Adrenal gland (tissue), 12 donors: ENCODE results near the gene MMAB. TPM values are rescaled to one million over a fixed set of nuclear protein-coding genes. Genes with fewer than 3 reads are reported as not detected.

Experiments
- DNase-seq, 7 donors: peaks; one replicate each; pipeline ENCODE4 v3.0.0-alpha.2; 2019 to 2020
- H3K27ac ChIP-seq, 5 donors: fragments of 200-600 bp; sonication (generic) in 4 of 5; 1 replicate in 3 of 5; 2 replicates in 2 of 5; pipeline versions ENCODE4 v1.5.1 to v1.8.0; 2016 to 2020; ENCODE audit warnings: mild to moderate bottlenecking in 1 of 5
- H3K27me3 ChIP-seq: fragments of 200-600 bp; 2 replicates; pipeline ENCODE4 v1.8.0; 2021
- H3K36me3 ChIP-seq, 2 donors: fragments of 200-600 bp; replicated peaks in 1 of 2; 1 replicate in 1 of 2; 2 replicates in 1 of 2; pipeline versions ENCODE4 v1.5.1 to v1.8.0; 2018 to 2022
- H3K4me1 ChIP-seq, 2 donors: fragments of 200-600 bp; replicated peaks in 1 of 2; 1 replicate in 1 of 2; 2 replicates in 1 of 2; pipeline versions ENCODE4 v1.5.1 to v1.8.0; 2018 to 2021
- H3K4me3 ChIP-seq, 4 donors: fragments of 200-600 bp; sonication (generic) in 3 of 4; one replicate each; pipeline ENCODE4 v1.5.1; 2016 to 2018
- H3K9me3 ChIP-seq, 3 donors: fragments of 200-600 bp; sonication (generic) in 1 of 3; replicated peaks in 1 of 3; 1 replicate in 2 of 3; 2 replicates in 1 of 3; pipeline versions ENCODE4 v1.5.1 to v1.8.0; 2016 to 2021
- CTCF ChIP-seq, 6 experiments: fragments of 450-650 bp in 4 of 6; fragments of 200-600 bp in 2 of 6; sonication (generic) in 1 of 6; IDR thresholded peaks; 1 replicate in 5 of 6; 2 replicates in 1 of 6; pipeline versions ENCODE4 v1.5.1 to v1.8.0; 2016 to 2021; ENCODE audit warnings: antibody characterized with exemption in 6 of 6, mild to moderate bottlenecking in 2 of 6, moderate library complexity in 1 of 6
- POLR2A ChIP-seq, 2 donors: fragments of 450-650 bp; IDR thresholded peaks; one replicate each; pipeline ENCODE4 v1.6.1; 2017; ENCODE audit warnings: antibody characterized with exemption in 2 of 2, mild to moderate bottlenecking in 2 of 2, moderate library complexity in 1 of 2
- WGBS, 4 donors: extraction: QIAGEN DNeasy Blood & Tissue Kit in 2 of 4; methylation state at CpG; one replicate each; pipeline versions ENCODE4 v1.1.5 to v1.1.7; 2013 to 2017; 5-methylcytosine and 5-hydroxymethylcytosine counted together
- intact Hi-C, 2 donors: fragments of 100-400 bp; cut with DNase I; formaldehyde crosslinking; loops; one replicate each; pipeline versions ENCODE4 v1.14.1 to v1.15.0; 2022 to 2023
- polyA plus RNA-seq, 3 donors: library from polyadenylated mRNA; stranded (reverse); fragments of 200-250 nt in 2 of 3; fragments of 350-450 nt in 1 of 3; fragmentation: Illumina TruSeq in 1 of 3; extraction: RNeasy Lipid Tissue Mini Kit (QIAGEN cat#74804) in 1 of 3; gene quantifications; one replicate each; pipeline ENCODE4 v1.2.3, GENCODE V29; 2013 to 2014
- total RNA-seq, 9 donors: library from RNA; depleted of rRNA in 4 of 9; stranded (reverse); fragments of >200 nt in 4 of 9; fragments of 120-200 nt in 1 of 9; fragmentation: NEBNext Ultra II Directional in 1 of 9; extraction: Animal tissue kit (Norgen Biotek cat#: 25700) in 1 of 9; gene quantifications; one replicate each; pipeline versions ENCODE4 v1.1.0 to v1.2.4, GENCODE V29; 2013 to 2023
- donor health status: healthy with polysubstance abuse.
- donor health status: Bipolar disorder and iron deficiency.
- donor health status: DM: yes; HTN: yes; CAD: no.
- donor health status: DM: no; HTN: no; CAD: no.
- donor health status: DM: no; HTN: no; CAD: no.
- donor health status: DM: yes; HTN: yes; CAD: no.

Gene MMAB
- total and polyA plus RNA-seq, 12 donors = 52.3 to 238 (median 90.0) TPM

GRCh38 chr12:109557805-109558204 lies 15.5 kb downstream of the MMAB start:
- Histone ChIP-seq H3K9me3 (no peaks in the 10 kb centered on the region), H3K27me3 (no peaks in the 10 kb centered on the region), H3K27ac (peak overlapping the region in 1 of 5 donors; percentile 52), H3K36me3 (no peaks in the 10 kb centered on the region), H3K4me1 (peaks cover 0 to 8% of the 10 kb centered on the region in 2 donors), H3K4me3 (no peak overlapping the region)
- TF ChIP-seq CTCF (IDR thresholded peaks at IDR 0.05) (no peak), POLR2A (IDR thresholded peaks at IDR 0.05) (no peak)
- DNase-seq = no peak
- 83 to 85% (median 84%) methylated on average over 9 to 12 of the region's 12 CpGs for WGBS, 4 donors
- intact Hi-C loops = no loop called here

- Histone ChIP-seq H3K4me1 (peaks cover 0 to 8% of the 10 kb centered on the region in 2 donors), H3K9me3 (no peaks in the 10 kb centered on the region), H3K36me3 (no peaks in the 10 kb centered on the region), H3K27me3 (no peaks in the 10 kb centered on the region), H3K27ac (peak overlapping the region in 3 of 5 donors; percentile 10 to 52 (median 47)), H3K4me3 (no peak overlapping the region)
- peak in 6 of 7 donors; percentile 58 to 91 (median 82) for DNase-seq
- intact Hi-C loops = no loop called here
- WGBS, 4 donors = 54 to 81% (median 66%) methylated on average over 5 to 10 of the region's 10 CpGs
- TF ChIP-seq POLR2A (IDR thresholded peaks at IDR 0.05) (no peak), CTCF (IDR thresholded peaks at IDR 0.05) (no peak)
Observed at GRCh38 chr12:109557200-109557599, 16.1 kb downstream of the MMAB start.

- peaks cover 0 to 8% of the 10 kb centered on the region in 2 donors for H3K4me1 ChIP-seq
- no peaks in the 10 kb centered on the region for H3K9me3 ChIP-seq
- H3K27ac ChIP-seq = peak overlapping the region in 2 of 5 donors; percentile 7 to 47
- no peak overlapping the region for H3K4me3 ChIP-seq
- 54 to 62% (median 57%) methylated on average over 14 to 18 of the region's 18 CpGs for WGBS, 4 donors
- peak in 5 of 7 donors; percentile 47 to 77 (median 63) for DNase-seq
- no peak for TF ChIP-seq CTCF (IDR thresholded peaks at IDR 0.05)
- peak in 1 of 2 donors; percentile 27 for TF ChIP-seq POLR2A (IDR thresholded peaks at IDR 0.05)
- no peaks in the 10 kb centered on the region for H3K27me3 ChIP-seq
- H3K36me3 ChIP-seq = no peaks in the 10 kb centered on the region
- intact Hi-C loops = no loop called here
Observed at GRCh38 chr12:109555431-109556315, 17.6 kb downstream of the MMAB start.

- H3K4me3 ChIP-seq = no peak overlapping the region
- 55 to 65% (median 59%) methylated on average over 6 of the region's 6 CpGs for WGBS, 4 donors
Observed at GRCh38 chr12:109554761-109555160, 18.5 kb downstream of the MMAB start.

More at GRCh38 chr12:109554761-109555160, 18.5 kb downstream of the MMAB start:
- no peak for DNase-seq
- no peaks in the 10 kb centered on the region for H3K27me3 ChIP-seq
- no peak for TF ChIP-seq POLR2A (IDR thresholded peaks at IDR 0.05)
- TF ChIP-seq CTCF (IDR thresholded peaks at IDR 0.05) = no peak
- H3K27ac ChIP-seq = no peak overlapping the region
- H3K36me3 ChIP-seq = no peaks in the 10 kb centered on the region
- intact Hi-C loops = no loop called here
- peaks cover 0 to 8% of the 10 kb centered on the region in 2 donors for H3K4me1 ChIP-seq
- no peaks in the 10 kb centered on the region for H3K9me3 ChIP-seq
